GM12892 (cell line): Measurements from ENCODE around the gene TBC1D22A.

ENCODE experiments used
- POLR2A ChIP-seq: IDR thresholded peaks from 2 replicates; pipeline ENCODE4 v1.6.1; 2011; ENCODE audit warnings: low read depth, low read length, control low read depth
- POLR2AphosphoS5 ChIP-seq: IDR thresholded peaks from 2 replicates; pipeline ENCODE4 v1.6.1; 2011; ENCODE audit warnings: low read depth, low read length, control low read depth

DNA sequence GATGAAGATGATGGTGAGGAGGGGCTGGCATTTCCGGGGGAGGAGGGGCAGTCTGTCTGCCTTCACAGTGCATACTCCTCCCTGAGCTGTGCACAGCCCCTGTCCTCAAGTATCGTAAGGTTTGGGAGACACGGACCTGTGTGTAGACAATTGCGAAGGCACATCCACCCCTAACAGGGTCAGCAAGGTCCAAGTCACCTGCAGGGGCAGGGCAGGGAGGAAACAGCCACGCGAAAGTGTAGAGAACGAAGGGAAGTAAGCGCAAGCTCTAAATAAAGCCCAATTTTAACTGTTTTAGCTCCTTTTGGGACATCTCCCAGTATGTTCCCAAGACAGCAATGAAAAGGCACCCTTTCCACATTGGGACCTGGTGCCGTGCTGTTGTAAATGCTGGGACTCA lies 448.2 kb downstream of the TBC1D22A start:
- TF ChIP-seq POLR2AphosphoS5 (no peak), POLR2A (no peak)
